ENCODE results near the gene SLC27A5. TPM values are rescaled to one million over a fixed set of nuclear protein-coding genes. Genes with fewer than 3 reads are reported as not detected.

SLC27A5 gene
- total RNA-seq, 1 experiment from 2014 or later = 17.1 TPM

DNA sequence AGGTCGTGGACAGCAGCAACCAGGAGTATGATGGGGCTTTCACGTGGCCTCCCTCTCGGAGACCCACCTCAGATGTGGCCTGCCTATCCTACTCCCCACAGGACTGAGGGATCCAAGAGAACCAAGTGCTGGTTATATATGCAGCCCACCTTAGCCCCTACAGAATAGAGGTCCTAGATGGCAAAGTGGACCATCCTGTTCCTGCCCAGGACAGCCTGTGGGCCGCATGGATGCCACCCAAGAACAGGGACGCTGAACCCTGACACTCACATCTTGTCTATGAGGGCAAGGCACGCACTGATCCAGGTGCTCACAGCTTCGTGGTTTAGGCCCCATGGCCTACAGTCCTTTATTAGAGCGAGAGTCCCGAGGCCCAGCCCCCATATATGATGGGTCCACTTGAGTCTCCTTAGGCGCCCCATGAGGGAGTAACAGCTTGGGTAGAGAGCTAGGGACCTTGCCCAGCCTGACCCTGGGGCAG is 1.5 kb upstream of the SLC27A5 start:
- H3K56ac ChIP-seq (ENCODE audit: insufficient read length, low read depth, low read length) = no peak overlapping the region
- no peak overlapping the region for H3K18ac ChIP-seq (ENCODE audit: insufficient read length, low read depth, low read length)
- no peak overlapping the region for H2BK5ac ChIP-seq (ENCODE audit: insufficient read length, low read length)
- H3K4me2 ChIP-seq (ENCODE audit: insufficient read depth, insufficient read length, low read length) = no peak overlapping the region
- H3K4me1 ChIP-seq (ENCODE audit: insufficient read depth, low read length) = no peaks in the 10 kb centered on the region
- H3T11ph ChIP-seq (ENCODE audit: low read length) = no peak overlapping the region
- Mint-ChIP-seq H3K4me1 (peaks cover 22 to 23% of the 10 kb centered on the region in 2 experiments), H3K27ac (no peak overlapping the region; a peak in 1 of 7 replicates), H3K4me3 (no peak overlapping the region; a peak in 1 of 5 replicates), H3K9me3 (no peaks in the 10 kb centered on the region), H3K27me3 (ENCODE audit: low read depth) (peaks cover 3% of the 10 kb centered on the region), H3K36me3 (ENCODE audit: insufficient read depth in 1 of 3, low read depth in 3 of 3) (peaks cover 9 to 19% (median 13%) of the 10 kb centered on the region in 3 experiments; a peak in 6 of 7 replicates)
- DNase-seq = no peak
- no peaks in the 10 kb centered on the region for H4K20me1 ChIP-seq (ENCODE audit: control insufficient read depth, insufficient read depth, insufficient read length)
- no CpG with 5 or more reads among the region's 10 CpGs for WGBS (ENCODE audit: extremely low coverage, insufficient read length, low lambda C conversion rate)
- H2AFZ ChIP-seq (ENCODE audit: low read length) = no peak overlapping the region
- TF ChIP-seq, protein P1, sequence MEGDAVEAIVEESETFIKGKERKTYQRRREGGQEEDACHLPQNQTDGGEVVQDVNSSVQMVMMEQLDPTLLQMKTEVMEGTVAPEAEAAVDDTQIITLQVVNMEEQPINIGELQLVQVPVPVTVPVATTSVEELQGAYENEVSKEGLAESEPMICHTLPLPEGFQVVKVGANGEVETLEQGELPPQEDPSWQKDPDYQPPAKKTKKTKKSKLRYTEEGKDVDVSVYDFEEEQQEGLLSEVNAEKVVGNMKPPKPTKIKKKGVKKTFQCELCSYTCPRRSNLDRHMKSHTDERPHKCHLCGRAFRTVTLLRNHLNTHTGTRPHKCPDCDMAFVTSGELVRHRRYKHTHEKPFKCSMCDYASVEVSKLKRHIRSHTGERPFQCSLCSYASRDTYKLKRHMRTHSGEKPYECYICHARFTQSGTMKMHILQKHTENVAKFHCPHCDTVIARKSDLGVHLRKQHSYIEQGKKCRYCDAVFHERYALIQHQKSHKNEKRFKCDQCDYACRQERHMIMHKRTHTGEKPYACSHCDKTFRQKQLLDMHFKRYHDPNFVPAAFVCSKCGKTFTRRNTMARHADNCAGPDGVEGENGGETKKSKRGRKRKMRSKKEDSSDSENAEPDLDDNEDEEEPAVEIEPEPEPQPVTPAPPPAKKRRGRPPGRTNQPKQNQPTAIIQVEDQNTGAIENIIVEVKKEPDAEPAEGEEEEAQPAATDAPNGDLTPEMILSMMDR (conservative IDR thresholded peaks at IDR 0.05) = no peak
- H3K14ac ChIP-seq (ENCODE audit: insufficient read depth, low read length) = no peak overlapping the region
- no peaks in the 10 kb centered on the region for H3K79me1 ChIP-seq (ENCODE audit: insufficient read depth, low read depth, low read length, poor library complexity, severe bottlenecking)
- no peak overlapping the region for H2BK12ac ChIP-seq (ENCODE audit: insufficient read length, low read depth, low read length)
- H3K9ac ChIP-seq (ENCODE audit: extremely low read depth, insufficient read length, low read length) = no peak overlapping the region
- H2AK5ac ChIP-seq (ENCODE audit: insufficient read length, low read length) = no peak overlapping the region
- no peak overlapping the region for H2BK120ac ChIP-seq (ENCODE audit: low read depth, low read length, poor library complexity, severe bottlenecking)
- H3K27me3 ChIP-seq (ENCODE audit: insufficient read depth, low read length) = no peaks in the 10 kb centered on the region
- no peaks in the 10 kb centered on the region for H3K9me3 ChIP-seq (ENCODE audit: control insufficient read depth, low read depth, low read length)
- peaks cover 2% of the 10 kb centered on the region; the same call in 1 of the 2 replicates for H3K79me2 ChIP-seq (ENCODE audit: insufficient read depth, low read length)
- H2BK15ac ChIP-seq (ENCODE audit: low read depth, low read length) = no peak overlapping the region
- no peak overlapping the region for H4K8ac ChIP-seq (replicated peaks; ENCODE audit: insufficient read length, low read depth, low read length)
- H3K27ac ChIP-seq (ENCODE audit: insufficient read length, low read depth, low read length) = no peak overlapping the region
- H3K23ac ChIP-seq (ENCODE audit: insufficient read length, low read depth, low read length) = no peak overlapping the region
- no peak overlapping the region for H4K5ac ChIP-seq (ENCODE audit: insufficient read length, low read depth, low read length)
- no peak overlapping the region for H4K91ac ChIP-seq (ENCODE audit: insufficient read length, low read depth, low read length)
- H3K4ac ChIP-seq (ENCODE audit: low read depth, low read length) = no peak overlapping the region
- peaks cover 4% of the 10 kb centered on the region for H3K23me2 ChIP-seq (ENCODE audit: insufficient read length, low read depth, low read length, poor library complexity, severe bottlenecking)
- H2BK20ac ChIP-seq (ENCODE audit: low read depth, low read length, poor library complexity, severe bottlenecking) = no peak overlapping the region
